MM.1S (cell line): ENCODE measurements around the gene MSI2.

ENCODE experiments used
- DNase-seq: peaks from one replicate; pipeline ENCODE4 v3.0.0-alpha.2; 2015
- H2AFZ ChIP-seq: fragments of 300-600 bp; sonication (generic); 2 replicates; pipeline ENCODE4 v1.6.0; 2016; ENCODE audit warnings: antibody characterized with exemption, low read length
- H3F3A ChIP-seq: fragments of 300-600 bp; sonication (generic); 2 replicates; pipeline ENCODE4 v1.6.1; 2016; ENCODE audit warnings: mild to moderate bottlenecking, antibody characterized with exemption, low read length, moderate library complexity, mixed read lengths; ENCODE audit not compliant: insufficient read depth
- H3K27ac ChIP-seq: fragments of 300-600 bp; sonication (generic); 2 replicates; pipeline ENCODE4 v1.5.1; 2016; ENCODE audit warnings: mild to moderate bottlenecking, low read length
- H3K27me3 ChIP-seq: fragments of 300-600 bp; sonication (generic); replicated peaks from 2 replicates; pipeline ENCODE4 v1.6.0; 2016; ENCODE audit warnings: low read length; ENCODE audit not compliant: insufficient read depth
- H3K36me3 ChIP-seq: fragments of 300-600 bp; sonication (generic); replicated peaks from 2 replicates; pipeline ENCODE4 v1.6.1; 2016; ENCODE audit warnings: mild to moderate bottlenecking, low read length, mixed read lengths; ENCODE audit not compliant: insufficient read depth
- H3K4me1 ChIP-seq: fragments of 300-600 bp; sonication (generic); 2 replicates; pipeline ENCODE4 v1.6.1; 2016; ENCODE audit warnings: low read length, mixed read lengths
- H3K4me2 ChIP-seq: fragments of 300-600 bp; sonication (generic); 2 replicates; pipeline ENCODE4 v1.6.0; 2016; ENCODE audit warnings: low read depth, low read length
- H3K4me3 ChIP-seq: fragments of 300-600 bp; sonication (generic); 2 replicates; pipeline ENCODE4 v1.5.1; 2016; ENCODE audit warnings: low read length, mixed read lengths
- H3K79me2 ChIP-seq: fragments of 300-600 bp; sonication (generic); 2 replicates; pipeline ENCODE4 v1.6.1; 2016; ENCODE audit warnings: mixed run types, low read length, mixed read lengths
- H3K9ac ChIP-seq: fragments of 300-600 bp; sonication (generic); 2 replicates; pipeline ENCODE4 v1.6.1; 2016; ENCODE audit warnings: low read length, mixed read lengths
- H3K9me2 ChIP-seq: fragments of 300-600 bp; sonication (generic); replicated peaks from 2 replicates; pipeline ENCODE4 v1.6.1; 2016; ENCODE audit warnings: mild to moderate bottlenecking, low read length, mixed read lengths; ENCODE audit not compliant: insufficient read depth
- H3K9me3 ChIP-seq: fragments of 300-600 bp; sonication (generic); replicated peaks from 2 replicates; pipeline ENCODE4 v1.6.1; 2016; ENCODE audit warnings: mild to moderate bottlenecking, low read length, mixed read lengths; ENCODE audit not compliant: insufficient read depth
- H4K20me1 ChIP-seq: fragments of 300-600 bp; sonication (generic); 2 replicates; pipeline ENCODE4 v1.6.1; 2016; ENCODE audit warnings: mild to moderate bottlenecking, low read length, moderate library complexity, mixed read lengths; ENCODE audit not compliant: insufficient read depth
- EZH2 ChIP-seq: fragments of 300-600 bp; sonication (generic); optimal IDR thresholded peaks from 2 replicates; pipeline ENCODE3; 2017; ENCODE audit warnings: low read depth, mild to moderate bottlenecking, antibody characterized with exemption, low read length, mixed read lengths
- EZH2phosphoT487 ChIP-seq: fragments of 300-600 bp; sonication (generic); IDR thresholded peaks from 2 replicates; pipeline ENCODE4 v1.6.1; 2018; ENCODE audit warnings: antibody characterized with exemption, low read length
- TF ChIP-seq, protein P1 (sequence below): fragments of 300-600 bp; sonication (generic); IDR thresholded peaks from 2 replicates; pipeline ENCODE4 v1.5.1; 2016; ENCODE audit warnings: antibody characterized with exemption, low read length, mixed read lengths

Gene MSI2

DNA sequence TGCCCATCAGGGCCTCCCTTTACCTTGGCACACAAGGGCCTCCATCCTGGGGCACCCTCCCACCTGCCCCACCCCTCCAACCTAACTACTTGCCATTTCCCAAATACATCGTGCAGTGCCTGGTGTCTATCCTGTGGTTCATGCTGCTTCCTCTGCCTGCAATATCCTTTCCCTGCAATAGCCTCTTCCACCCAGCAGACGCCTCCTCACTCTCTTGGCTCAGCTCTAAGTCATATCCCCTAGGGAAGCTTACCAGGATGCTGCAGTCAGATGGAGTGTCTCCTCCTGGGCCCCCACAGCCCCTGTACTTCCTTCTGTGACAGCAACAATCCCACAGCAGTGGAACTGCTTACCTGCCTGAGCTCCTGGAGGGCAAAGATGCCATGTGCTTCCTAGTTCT lies 452.1 kb downstream of the MSI2 start:
- Histone ChIP-seq H3K4me1 (no peaks in the 10 kb centered on the region), H3K4me2 (no peak overlapping the region), H3K4me3 (no peak overlapping the region), H3K9me2 (no peaks in the 10 kb centered on the region), H3K9ac (no peak overlapping the region), H4K20me1 (no peaks in the 10 kb centered on the region), H3F3A (no peaks in the 10 kb centered on the region), H2AFZ (no peak overlapping the region), H3K36me3 (no peaks in the 10 kb centered on the region), H3K27me3 (no peaks in the 10 kb centered on the region), H3K27ac (no peak overlapping the region), H3K79me2 (no peaks in the 10 kb centered on the region), H3K9me3 (no peaks in the 10 kb centered on the region)
- TF ChIP-seq EZH2phosphoT487, result no peak
- TF ChIP-seq EZH2, result no peak
- TF ChIP-seq, protein P1, sequence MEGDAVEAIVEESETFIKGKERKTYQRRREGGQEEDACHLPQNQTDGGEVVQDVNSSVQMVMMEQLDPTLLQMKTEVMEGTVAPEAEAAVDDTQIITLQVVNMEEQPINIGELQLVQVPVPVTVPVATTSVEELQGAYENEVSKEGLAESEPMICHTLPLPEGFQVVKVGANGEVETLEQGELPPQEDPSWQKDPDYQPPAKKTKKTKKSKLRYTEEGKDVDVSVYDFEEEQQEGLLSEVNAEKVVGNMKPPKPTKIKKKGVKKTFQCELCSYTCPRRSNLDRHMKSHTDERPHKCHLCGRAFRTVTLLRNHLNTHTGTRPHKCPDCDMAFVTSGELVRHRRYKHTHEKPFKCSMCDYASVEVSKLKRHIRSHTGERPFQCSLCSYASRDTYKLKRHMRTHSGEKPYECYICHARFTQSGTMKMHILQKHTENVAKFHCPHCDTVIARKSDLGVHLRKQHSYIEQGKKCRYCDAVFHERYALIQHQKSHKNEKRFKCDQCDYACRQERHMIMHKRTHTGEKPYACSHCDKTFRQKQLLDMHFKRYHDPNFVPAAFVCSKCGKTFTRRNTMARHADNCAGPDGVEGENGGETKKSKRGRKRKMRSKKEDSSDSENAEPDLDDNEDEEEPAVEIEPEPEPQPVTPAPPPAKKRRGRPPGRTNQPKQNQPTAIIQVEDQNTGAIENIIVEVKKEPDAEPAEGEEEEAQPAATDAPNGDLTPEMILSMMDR, result no peak
- no peak for DNase-seq

DNA sequence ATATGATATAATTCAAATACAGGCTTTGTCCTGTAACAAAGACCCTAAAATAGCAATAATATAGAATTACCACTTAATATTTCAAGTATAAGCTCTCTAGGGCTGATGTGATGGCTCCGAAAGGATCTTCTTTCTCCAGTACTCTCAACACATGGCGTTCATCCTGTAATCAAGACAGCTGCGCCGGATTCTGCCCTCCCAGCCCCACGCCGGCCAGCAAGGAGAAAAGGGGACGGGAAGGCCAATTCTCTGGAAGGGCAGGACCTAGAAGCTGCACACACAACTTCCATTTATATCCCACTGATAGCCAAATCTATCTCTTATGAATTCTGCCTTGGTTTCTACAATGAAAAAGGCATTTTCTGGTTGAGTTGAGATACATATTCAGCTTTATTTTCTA lies 456.8 kb downstream of the MSI2 start:
- no peak for TF ChIP-seq EZH2phosphoT487
- no peak for TF ChIP-seq EZH2
- TF ChIP-seq, protein P1, result no peak
- H3K4me1 ChIP-seq, result no peaks in the 10 kb centered on the region
- H3K79me2 ChIP-seq, result no peaks in the 10 kb centered on the region
- H3K9me2 ChIP-seq, result no peaks in the 10 kb centered on the region
- H3K27ac ChIP-seq, result no peak overlapping the region
- no peaks in the 10 kb centered on the region for H3F3A ChIP-seq
- H3K9ac ChIP-seq, result no peak overlapping the region
- H3K4me3 ChIP-seq, result no peak overlapping the region
- H3K36me3 ChIP-seq, result no peaks in the 10 kb centered on the region
- H3K4me2 ChIP-seq, result no peak overlapping the region
- no peak for DNase-seq
- no peaks in the 10 kb centered on the region for H4K20me1 ChIP-seq
- no peaks in the 10 kb centered on the region for H3K27me3 ChIP-seq
- no peak overlapping the region for H2AFZ ChIP-seq
- no peaks in the 10 kb centered on the region for H3K9me3 ChIP-seq

DNA sequence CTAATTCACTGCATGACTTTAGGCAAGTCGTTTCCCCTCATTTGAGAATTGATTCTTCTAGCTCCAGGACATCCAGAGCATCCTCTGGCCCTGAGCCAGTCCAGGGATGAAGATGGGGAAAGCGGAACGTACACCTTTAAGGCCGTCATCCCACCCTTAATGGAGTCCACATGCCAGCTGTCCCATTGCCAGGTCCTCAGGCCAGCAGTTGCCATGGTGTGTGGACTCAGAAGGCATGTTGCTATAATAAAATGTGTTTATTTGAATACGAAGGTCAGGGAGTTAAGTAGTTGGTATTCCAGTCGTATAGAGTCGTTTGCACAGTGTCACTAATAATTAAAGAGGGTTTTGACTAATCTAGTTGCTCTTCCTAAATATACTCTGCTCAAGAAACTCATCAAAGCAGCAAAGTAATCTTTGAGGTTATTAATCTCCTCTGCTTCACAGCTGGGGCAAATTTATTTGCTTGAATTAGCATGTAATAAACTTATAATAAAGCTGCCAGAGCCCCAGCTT lies 458.4 kb downstream of the MSI2 start:
- Histone ChIP-seq H3K4me3 (no peak overlapping the region), H3K27me3 (no peaks in the 10 kb centered on the region), H3K4me2 (no peak overlapping the region), H3K9ac (no peak overlapping the region), H3K79me2 (no peaks in the 10 kb centered on the region), H3K27ac (no peak overlapping the region), H3K36me3 (no peaks in the 10 kb centered on the region), H3K4me1 (no peaks in the 10 kb centered on the region), H3F3A (no peaks in the 10 kb centered on the region), H3K9me3 (no peaks in the 10 kb centered on the region), H2AFZ (no peak overlapping the region), H3K9me2 (no peaks in the 10 kb centered on the region), H4K20me1 (no peaks in the 10 kb centered on the region)
- TF ChIP-seq, protein P1, result no peak
- TF ChIP-seq EZH2 (no peak), EZH2phosphoT487 (no peak)
- DNase-seq, result no peak
